GM12878 (cell line): Measurements from ENCODE around the gene TIPIN. TPM values are rescaled to one million over a fixed set of nuclear protein-coding genes. Genes with fewer than 3 reads are reported as not detected.

Source experiments
- ATAC-seq: fragments of 200-7000 bp; cut with Tn5 transposase; 3 replicates; pipeline ENCODE4 v1.9.1; 2020; ENCODE audit warnings: mild to moderate bottlenecking, moderate library complexity
- BruUV-seq: library from RNA; stranded (reverse); fragments of 400-500 nt; replicated peaks from 2 replicates; lab custom pipeline; 2021; lab: Mats Ljungman, UMichigan
- CTCF ChIA-PET: fragments of 300-600 bp; sonication (Branson Sonifier 250); formaldehyde crosslinking; extraction: SDS; loops from one replicate; lab custom pipeline; 2021; ENCODE audit warnings: inconsistent platforms; lab: Yijun Ruan, JAX
- POLR2A ChIA-PET: fragments of 350-600 bp; formaldehyde crosslinking; extraction: SDS; loops from one replicate; lab custom pipeline; 2021; ENCODE audit warnings: inconsistent platforms; lab: Charles Lee
- RAD21 ChIA-PET: fragments of 300-600 bp; sonication (Branson Sonifier 250); formaldehyde crosslinking; loops from one replicate; lab custom pipeline; 2023; ENCODE audit warnings: antibody characterized with exemption; ENCODE audit not compliant: unreplicated experiment; lab: Charles Lee
- SMC1A ChIA-PET: fragments of 300-600 bp; sonication (Branson Sonifier 250); formaldehyde crosslinking; loops from one replicate; lab custom pipeline; 2023; ENCODE audit not compliant: unreplicated experiment, uncharacterized antibody; lab: Charles Lee
- DNase-seq: peaks from one replicate; pipeline ENCODE4 v3.0.0-alpha.2; 2011; ENCODE audit warnings: low read depth, low spot score
- FAIRE-seq: peaks from 3 replicates; lab custom pipeline; 2011; peaks lifted over from hg19 to GRCh38; lab: Jason Lieb, UNC
- H2AFZ ChIP-seq: 2 replicates; pipeline ENCODE4 v1.6.0; 2011; ENCODE audit warnings: low read depth, low read length, control low read depth; ENCODE audit not compliant: control insufficient read depth
- H3K27ac ChIP-seq: 2 replicates; pipeline ENCODE4 v1.5.1; 2011; ENCODE audit warnings: control low read depth; ENCODE audit not compliant: control insufficient read depth, insufficient read depth
- H3K27me3 ChIP-seq, 2 experiments: replicated peaks in 1 of 2; 2 replicates each; pipeline versions ENCODE4 v1.6.0 to v1.6.1; 2011; ENCODE audit warnings: low read length in 1 of 2; ENCODE audit not compliant: control insufficient read depth in 2 of 2, insufficient read depth in 2 of 2
- H3K36me3 ChIP-seq, 2 experiments: 2 replicates each; pipeline ENCODE4 v1.5.1; 2011; ENCODE audit warnings: low read length in 1 of 2; ENCODE audit not compliant: control insufficient read depth in 2 of 2, insufficient read depth in 2 of 2
- H3K4me1 ChIP-seq: 2 replicates; pipeline ENCODE4 v1.6.1; 2011; ENCODE audit warnings: mild to moderate bottlenecking, low read length, moderate library complexity, mixed read lengths; ENCODE audit not compliant: control insufficient read depth, insufficient read depth
- H3K4me2 ChIP-seq: 2 replicates; pipeline ENCODE4 v1.6.0; 2011; ENCODE audit warnings: control low read depth; ENCODE audit not compliant: control insufficient read depth, insufficient read depth
- H3K4me3 ChIP-seq: fragments of 200-600 bp; sonication (generic); 2 replicates; pipeline ENCODE4 v1.5.1; 2016
- H3K79me2 ChIP-seq: 2 replicates; pipeline ENCODE4 v1.6.0; 2011; ENCODE audit warnings: low read length; ENCODE audit not compliant: control insufficient read depth, insufficient read depth
- H3K9ac ChIP-seq: 2 replicates; pipeline ENCODE4 v1.8.0; 2011; ENCODE audit warnings: low read length, control low read depth, mixed read lengths; ENCODE audit not compliant: control insufficient read depth, insufficient read depth
- H3K9me3 ChIP-seq: replicated peaks from 3 replicates; pipeline ENCODE4 v1.5.1; 2011; ENCODE audit warnings: mild to moderate bottlenecking, low read length; ENCODE audit not compliant: control insufficient read depth, insufficient read depth
- H4K20me1 ChIP-seq: 2 replicates; pipeline ENCODE4 v1.6.0; 2011; ENCODE audit not compliant: control insufficient read depth, insufficient read depth
- FOXK2 ChIP-seq: fragments of 450-650 bp; IDR thresholded peaks from 2 replicates; pipeline ENCODE4 v1.6.1; 2017; ENCODE audit warnings: mild to moderate bottlenecking, moderate library complexity
- HDGF ChIP-seq: fragments of 450-650 bp; IDR thresholded peaks from 2 replicates; pipeline ENCODE4 v1.6.1; 2016; ENCODE audit warnings: antibody characterized with exemption
- IKZF1 ChIP-seq: fragments of 450-650 bp; conservative IDR thresholded peaks from 2 replicates; pipeline ENCODE4 v1.6.1; 2017; ENCODE audit warnings: antibody characterized with exemption, mild to moderate bottlenecking
- JUND ChIP-seq: IDR thresholded peaks from 2 replicates; pipeline ENCODE4 v1.6.1; 2012; ENCODE audit warnings: low read depth, mild to moderate bottlenecking, low read length, improper control_type of control experiment, moderate library complexity
- NFYB ChIP-seq: IDR thresholded peaks from 2 replicates; pipeline ENCODE4 v1.6.1; 2011; ENCODE audit warnings: low read depth, mild to moderate bottlenecking, low read length, improper control_type of control experiment, moderate library complexity; ENCODE audit not compliant: insufficient read depth
- NR2C1 ChIP-seq: fragments of 450-650 bp; IDR thresholded peaks from 2 replicates; pipeline ENCODE4 v1.6.1; 2017; ENCODE audit warnings: antibody characterized with exemption, mild to moderate bottlenecking, moderate library complexity
- RUNX3 ChIP-seq: IDR thresholded peaks from 2 replicates; pipeline ENCODE4 v1.6.1; 2012; ENCODE audit warnings: low read length, inconsistent platforms
- SUPT20H ChIP-seq: IDR thresholded peaks from 2 replicates; pipeline ENCODE4 v1.6.1; 2011; ENCODE audit warnings: low read depth, mild to moderate bottlenecking, low read length, moderate library complexity, borderline replicate concordance; ENCODE audit not compliant: control insufficient read depth
- TAF1 ChIP-seq: IDR thresholded peaks from 2 replicates; pipeline ENCODE4 v1.6.1; 2011; ENCODE audit warnings: mild to moderate bottlenecking, low read depth, low read length, borderline replicate concordance
- ZBED1 ChIP-seq: IDR thresholded peaks from 2 replicates; pipeline ENCODE4 v1.6.1; 2016; ENCODE audit warnings: borderline replicate concordance
- WGBS: methylation state at CpG from one replicate; pipeline ENCODE4 v1.1.6; 2016; ENCODE audit warnings: low lambda C conversion rate; ENCODE audit not compliant: insufficient replicate concordance, insufficient coverage; ENCODE audit errors: missing lambda C conversion rate; 5-methylcytosine and 5-hydroxymethylcytosine counted together
- in situ Hi-C: fragments of 300-500 bp; cut with MboI; formaldehyde crosslinking; loops from 9 replicates; pipeline ENCODE4 v1.14.3; 2018; ENCODE audit warnings: mixed read lengths
- intact Hi-C: fragments of 100-400 bp; cut with micrococcal nuclease; formaldehyde crosslinking; loops from one replicate; pipeline ENCODE4 v1.14.2; 2022; ENCODE audit not compliant: unreplicated experiment
- polyA plus RNA-seq, 11 experiments: library from polyadenylated mRNA; depleted of rRNA in 4 of 11; unstranded in 6 of 11; stranded (reverse) in 5 of 11; fragments of >200 nt; fragmentation: Nextera tagmentation in 4 of 11; fragmentation: Illumina TruSeq in 1 of 11; extraction: Ambion mirVana in 4 of 11; extraction: Trizol in 1 of 11; gene quantifications; 1 replicate in 1 of 11; 2 replicates in 10 of 11; pipeline versions ENCODE4 v1.2.1 to v1.2.3, GENCODE V29; 2011 to 2016; ENCODE audit warnings: inconsistent platforms in 2 of 11, missing spikeins in 2 of 11, low read depth in 1 of 11
- total RNA-seq, 4 experiments: library from RNA; depleted of rRNA in 3 of 4; stranded (reverse); fragments of >200 nt in 3 of 4; fragmentation: Illumina TruSeq in 1 of 4; extraction: Trizol in 1 of 4; gene quantifications; 2 replicates each; pipeline versions ENCODE4 v1.2.1 to v1.2.3, GENCODE V29; 2013 to 2021
- TF ChIP-seq, protein P1 (sequence below): fragments of 450-650 bp; IDR thresholded peaks from 2 replicates; pipeline ENCODE4 v1.6.1; 2017; ENCODE audit warnings: mild to moderate bottlenecking, moderate library complexity
- TF ChIP-seq, protein P2 (sequence below): IDR thresholded peaks from 2 replicates; pipeline ENCODE4 v1.6.1; 2011; ENCODE audit warnings: low read depth, low read length, improper control_type of control experiment, borderline replicate concordance
- TF ChIP-seq, protein P3 (sequence below): fragments of 450-650 bp; formaldehyde crosslinking; IDR thresholded peaks from 2 replicates; pipeline ENCODE4 v1.4.0; 2022; ENCODE audit warnings: mild to moderate bottlenecking, moderate library complexity

The TIPIN gene
- total and polyA plus RNA-seq, 10 of the 15 experiments (the other 5 are each of a cell fraction or from before 2014, with no cell fraction given) = 21.1 to 69.2 (median 47.0) TPM

DNA sequence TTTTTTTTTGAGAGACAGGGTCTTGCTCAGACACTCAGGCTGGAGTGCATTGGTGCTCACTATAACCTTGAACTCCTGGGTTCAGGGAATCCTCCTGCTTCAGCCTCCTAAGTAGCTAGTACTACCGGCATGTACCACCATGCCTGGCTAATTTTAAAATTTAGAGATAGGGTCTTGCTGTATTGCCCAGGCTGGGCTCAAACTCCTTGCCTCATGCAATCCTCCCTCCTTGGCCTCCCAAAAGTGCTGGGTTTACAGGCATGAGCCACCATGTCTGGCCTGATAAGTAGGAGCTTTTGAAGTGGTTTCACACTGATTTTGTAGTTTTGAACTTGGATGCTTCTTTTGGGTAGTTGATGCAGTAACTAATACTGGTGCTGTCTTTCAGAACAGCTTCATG, 38.0 kb upstream of the TIPIN start:
- Histone ChIP-seq H3K27ac (0 out of 2 replicates have a peak overlapping the region, but pooled peaks have one; percentile 2), H3K9me3 (no peaks in the 10 kb centered on the region), H3K4me2 (peak overlapping the region; percentile 53)
- no TSS peak for BruUV-seq
- no peak for ATAC-seq
- ChIA-PET POLR2A (interaction anchor here (1.1 to 9.7 kb wide), 4 partner anchors 8 to 107 kb away, joined by 3 to 120 read pairs (median 4); no protein-coding TSS in a partner anchor), RAD21 (interaction anchor here (0.6 to 2.5 kb wide), 4 partner anchors 10 to 78 kb away, joined by 3 to 8 read pairs (median 4); no protein-coding TSS in a partner anchor), CTCF (interaction anchor here (0.9 to 2.9 kb wide), 4 partner anchors 10 to 104 kb away, joined by 3 to 13 read pairs (median 6); partner anchors contain the start of gene SNAPC5)
- intact Hi-C loops = no loop called here
- no peak for TF ChIP-seq FOXK2
- TF ChIP-seq HDGF = no peak
- TF ChIP-seq, protein P1, sequence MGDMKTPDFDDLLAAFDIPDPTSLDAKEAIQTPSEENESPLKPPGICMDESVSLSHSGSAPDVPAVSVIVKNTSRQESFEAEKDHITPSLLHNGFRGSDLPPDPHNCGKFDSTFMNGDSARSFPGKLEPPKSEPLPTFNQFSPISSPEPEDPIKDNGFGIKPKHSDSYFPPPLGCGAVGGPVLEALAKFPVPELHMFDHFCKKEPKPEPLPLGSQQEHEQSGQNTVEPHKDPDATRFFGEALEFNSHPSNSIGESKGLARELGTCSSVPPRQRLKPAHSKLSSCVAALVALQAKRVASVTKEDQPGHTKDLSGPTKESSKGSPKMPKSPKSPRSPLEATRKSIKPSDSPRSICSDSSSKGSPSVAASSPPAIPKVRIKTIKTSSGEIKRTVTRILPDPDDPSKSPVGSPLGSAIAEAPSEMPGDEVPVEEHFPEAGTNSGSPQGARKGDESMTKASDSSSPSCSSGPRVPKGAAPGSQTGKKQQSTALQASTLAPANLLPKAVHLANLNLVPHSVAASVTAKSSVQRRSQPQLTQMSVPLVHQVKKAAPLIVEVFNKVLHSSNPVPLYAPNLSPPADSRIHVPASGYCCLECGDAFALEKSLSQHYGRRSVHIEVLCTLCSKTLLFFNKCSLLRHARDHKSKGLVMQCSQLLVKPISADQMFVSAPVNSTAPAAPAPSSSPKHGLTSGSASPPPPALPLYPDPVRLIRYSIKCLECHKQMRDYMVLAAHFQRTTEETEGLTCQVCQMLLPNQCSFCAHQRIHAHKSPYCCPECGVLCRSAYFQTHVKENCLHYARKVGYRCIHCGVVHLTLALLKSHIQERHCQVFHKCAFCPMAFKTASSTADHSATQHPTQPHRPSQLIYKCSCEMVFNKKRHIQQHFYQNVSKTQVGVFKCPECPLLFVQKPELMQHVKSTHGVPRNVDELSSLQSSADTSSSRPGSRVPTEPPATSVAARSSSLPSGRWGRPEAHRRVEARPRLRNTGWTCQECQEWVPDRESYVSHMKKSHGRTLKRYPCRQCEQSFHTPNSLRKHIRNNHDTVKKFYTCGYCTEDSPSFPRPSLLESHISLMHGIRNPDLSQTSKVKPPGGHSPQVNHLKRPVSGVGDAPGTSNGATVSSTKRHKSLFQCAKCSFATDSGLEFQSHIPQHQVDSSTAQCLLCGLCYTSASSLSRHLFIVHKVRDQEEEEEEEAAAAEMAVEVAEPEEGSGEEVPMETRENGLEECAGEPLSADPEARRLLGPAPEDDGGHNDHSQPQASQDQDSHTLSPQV = no peak
- TF ChIP-seq IKZF1 = no peak
- no peak for TF ChIP-seq ZBED1
- TF ChIP-seq TAF1 = no peak
- TF ChIP-seq NFYB = no peak
- TF ChIP-seq, protein P2, sequence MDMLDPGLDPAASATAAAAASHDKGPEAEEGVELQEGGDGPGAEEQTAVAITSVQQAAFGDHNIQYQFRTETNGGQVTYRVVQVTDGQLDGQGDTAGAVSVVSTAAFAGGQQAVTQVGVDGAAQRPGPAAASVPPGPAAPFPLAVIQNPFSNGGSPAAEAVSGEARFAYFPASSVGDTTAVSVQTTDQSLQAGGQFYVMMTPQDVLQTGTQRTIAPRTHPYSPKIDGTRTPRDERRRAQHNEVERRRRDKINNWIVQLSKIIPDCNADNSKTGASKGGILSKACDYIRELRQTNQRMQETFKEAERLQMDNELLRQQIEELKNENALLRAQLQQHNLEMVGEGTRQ = no peak
- no peak for TF ChIP-seq SUPT20H
- no peak for TF ChIP-seq NR2C1
- TF ChIP-seq, protein P3, sequence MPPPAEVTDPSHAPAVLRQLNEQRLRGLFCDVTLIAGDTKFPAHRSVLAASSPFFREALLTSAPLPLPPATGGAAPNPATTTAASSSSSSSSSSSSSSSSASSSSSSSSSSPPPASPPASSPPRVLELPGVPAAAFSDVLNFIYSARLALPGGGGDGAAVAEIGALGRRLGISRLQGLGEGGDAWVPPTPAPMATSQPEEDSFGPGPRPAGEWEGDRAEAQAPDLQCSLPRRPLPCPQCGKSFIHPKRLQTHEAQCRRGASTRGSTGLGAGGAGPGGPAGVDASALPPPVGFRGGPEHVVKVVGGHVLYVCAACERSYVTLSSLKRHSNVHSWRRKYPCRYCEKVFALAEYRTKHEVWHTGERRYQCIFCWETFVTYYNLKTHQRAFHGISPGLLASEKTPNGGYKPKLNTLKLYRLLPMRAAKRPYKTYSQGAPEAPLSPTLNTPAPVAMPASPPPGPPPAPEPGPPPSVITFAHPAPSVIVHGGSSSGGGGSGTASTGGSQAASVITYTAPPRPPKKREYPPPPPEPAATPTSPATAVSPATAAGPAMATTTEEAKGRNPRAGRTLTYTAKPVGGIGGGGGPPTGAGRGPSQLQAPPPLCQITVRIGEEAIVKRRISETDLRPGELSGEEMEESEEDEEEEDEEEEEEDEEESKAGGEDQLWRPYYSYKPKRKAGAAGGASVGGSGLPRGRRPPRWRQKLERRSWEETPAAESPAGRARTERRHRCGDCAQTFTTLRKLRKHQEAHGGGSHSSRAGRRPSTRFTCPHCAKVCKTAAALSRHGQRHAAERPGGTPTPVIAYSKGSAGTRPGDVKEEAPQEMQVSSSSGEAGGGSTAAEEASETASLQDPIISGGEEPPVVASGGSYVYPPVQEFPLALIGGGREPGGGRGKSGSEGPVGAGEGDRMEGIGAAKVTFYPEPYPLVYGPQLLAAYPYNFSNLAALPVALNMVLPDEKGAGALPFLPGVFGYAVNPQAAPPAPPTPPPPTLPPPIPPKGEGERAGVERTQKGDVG (CRISPR knock-in tag) = no peak
- TF ChIP-seq RUNX3 = no peak; the same call in 1 of the 2 replicates
- TF ChIP-seq JUND = no peak
- TF ChIP-seq, all 136 proteins: peak for 0
- H3K9ac ChIP-seq = no peak overlapping the region
- H3K79me2 ChIP-seq = peaks cover 91% of the 10 kb centered on the region
- 100% methylated on average over 1 of the region's 1 CpG for WGBS
- no peaks in the 10 kb centered on the region for H4K20me1 ChIP-seq
- DNase-seq (no peak), FAIRE-seq (no peak)
- no peak overlapping the region for H3K4me3 ChIP-seq
- no peak overlapping the region for H2AFZ ChIP-seq
- SMC1A ChIA-PET = interaction anchor here (0.6 to 6.8 kb wide), 5 partner anchors 8 to 321 kb away, joined by 3 to 53 read pairs (median 4); partner anchors contain the start of gene MAP2K1
- H3K4me1 ChIP-seq = peaks cover 20% of the 10 kb centered on the region
- in situ Hi-C loops = no loop called here
- no peaks in the 10 kb centered on the region for H3K27me3 ChIP-seq
- H3K36me3 ChIP-seq = peaks cover 1 to 14% of the 10 kb centered on the region in 2 experiments
